GM12874 (cell line): ENCODE results near the gene SLC1A3.

Experiments used
- CTCF ChIP-seq: IDR thresholded peaks from 2 replicates; pipeline ENCODE4 v1.5.1; 2011; ENCODE audit warnings: low read depth, mild to moderate bottlenecking, control low read depth, low read length, moderate library complexity; ENCODE audit not compliant: insufficient read depth

The SLC1A3 gene

GRCh38 chr5:36646507-36647023 is 40.2 kb downstream of the SLC1A3 start:
- TF ChIP-seq CTCF, result no peak

GRCh38 chr5:36647046-36647445 is 40.6 kb downstream of the SLC1A3 start:
- TF ChIP-seq CTCF, result no peak

GRCh38 chr5:36648426-36648825 is 42.0 kb downstream of the SLC1A3 start:
- no peak for TF ChIP-seq CTCF

- TF ChIP-seq CTCF, result no peak
These were observed 45.6 kb downstream of the SLC1A3 start for GRCh38 chr5:36651761-36652685.

- TF ChIP-seq CTCF, result no peak
These were observed 46.8 kb downstream of the SLC1A3 start for GRCh38 chr5:36653044-36653705.

GRCh38 chr5:36654564-36654963 is 48.2 kb downstream of the SLC1A3 start:
- TF ChIP-seq CTCF, result no peak

GRCh38 chr5:36655161-36655560 is 48.8 kb downstream of the SLC1A3 start:
- no peak for TF ChIP-seq CTCF
